Hematopoietic multipotent progenitor cell treated with erythropoietin and hydrocortisone succinate and interleukin-3 and kit ligand, for 4 days (in vitro differentiated cells): Measurements from ENCODE around the gene FKBP15.
"Not testable (repeated sequence)": the region's sequence is repeated elsewhere in the genome, so short reads cannot be mapped to it uniquely, and the experiment has no call there.

Source experiments
- DNase-seq: peaks from one replicate; pipeline ENCODE4 v3.0.0-alpha.2; 2015

FKBP15 gene, protein sequence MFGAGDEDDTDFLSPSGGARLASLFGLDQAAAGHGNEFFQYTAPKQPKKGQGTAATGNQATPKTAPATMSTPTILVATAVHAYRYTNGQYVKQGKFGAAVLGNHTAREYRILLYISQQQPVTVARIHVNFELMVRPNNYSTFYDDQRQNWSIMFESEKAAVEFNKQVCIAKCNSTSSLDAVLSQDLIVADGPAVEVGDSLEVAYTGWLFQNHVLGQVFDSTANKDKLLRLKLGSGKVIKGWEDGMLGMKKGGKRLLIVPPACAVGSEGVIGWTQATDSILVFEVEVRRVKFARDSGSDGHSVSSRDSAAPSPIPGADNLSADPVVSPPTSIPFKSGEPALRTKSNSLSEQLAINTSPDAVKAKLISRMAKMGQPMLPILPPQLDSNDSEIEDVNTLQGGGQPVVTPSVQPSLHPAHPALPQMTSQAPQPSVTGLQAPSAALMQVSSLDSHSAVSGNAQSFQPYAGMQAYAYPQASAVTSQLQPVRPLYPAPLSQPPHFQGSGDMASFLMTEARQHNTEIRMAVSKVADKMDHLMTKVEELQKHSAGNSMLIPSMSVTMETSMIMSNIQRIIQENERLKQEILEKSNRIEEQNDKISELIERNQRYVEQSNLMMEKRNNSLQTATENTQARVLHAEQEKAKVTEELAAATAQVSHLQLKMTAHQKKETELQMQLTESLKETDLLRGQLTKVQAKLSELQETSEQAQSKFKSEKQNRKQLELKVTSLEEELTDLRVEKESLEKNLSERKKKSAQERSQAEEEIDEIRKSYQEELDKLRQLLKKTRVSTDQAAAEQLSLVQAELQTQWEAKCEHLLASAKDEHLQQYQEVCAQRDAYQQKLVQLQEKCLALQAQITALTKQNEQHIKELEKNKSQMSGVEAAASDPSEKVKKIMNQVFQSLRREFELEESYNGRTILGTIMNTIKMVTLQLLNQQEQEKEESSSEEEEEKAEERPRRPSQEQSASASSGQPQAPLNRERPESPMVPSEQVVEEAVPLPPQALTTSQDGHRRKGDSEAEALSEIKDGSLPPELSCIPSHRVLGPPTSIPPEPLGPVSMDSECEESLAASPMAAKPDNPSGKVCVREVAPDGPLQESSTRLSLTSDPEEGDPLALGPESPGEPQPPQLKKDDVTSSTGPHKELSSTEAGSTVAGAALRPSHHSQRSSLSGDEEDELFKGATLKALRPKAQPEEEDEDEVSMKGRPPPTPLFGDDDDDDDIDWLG

DNA sequence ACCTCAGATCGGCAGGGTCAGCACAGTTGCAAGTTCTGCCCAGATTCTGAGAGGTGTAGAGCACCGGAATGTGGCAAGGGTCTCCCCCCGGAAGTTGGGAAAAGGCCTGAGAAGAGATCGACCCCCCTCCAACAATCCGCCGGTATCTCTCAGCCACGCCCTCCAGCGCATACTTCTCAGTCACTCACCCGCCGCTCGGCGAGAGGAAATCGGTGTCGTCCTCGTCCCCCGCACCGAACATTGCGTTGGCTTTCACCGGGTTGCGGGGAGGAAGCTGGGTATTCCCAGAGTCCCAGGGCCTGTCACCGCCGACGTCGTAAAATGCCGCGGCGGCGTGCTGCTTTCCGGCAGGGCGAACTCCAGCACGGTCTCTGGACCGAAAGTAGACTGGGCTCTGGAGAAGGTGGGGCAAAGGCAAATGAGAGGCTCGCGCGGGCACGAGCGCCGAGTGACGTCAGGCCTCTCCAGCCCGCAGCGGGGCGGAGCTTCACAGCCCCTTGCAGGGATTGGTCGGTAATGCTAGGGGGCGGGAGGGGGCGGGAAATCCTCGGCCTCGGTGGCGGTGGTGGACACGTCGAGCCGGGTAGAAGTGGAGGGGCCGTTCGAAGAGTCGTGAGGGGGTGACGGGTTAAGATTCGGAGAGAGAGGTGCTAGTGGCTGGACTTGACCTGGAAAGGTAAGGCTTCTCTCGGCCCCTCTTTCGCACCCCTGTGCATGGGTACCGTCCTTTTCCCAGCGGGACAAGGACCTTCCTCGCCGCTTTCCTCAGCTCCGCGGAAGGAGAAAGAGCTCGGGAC lies at the start of gene FKBP15, which contains the start of gene SLC31A1:
Gene FKBP15 (minus strand): TSS at position 275 of the 797 bp plus-strand sequence. CDS start 34 bp downstream, at position 241.
Gene SLC31A1 (plus strand): TSS at position 542 of the 797 bp plus-strand sequence. CDS start 34,605 bp downstream, outside the sequence.
- peak; percentile 99 for DNase-seq

DNA sequence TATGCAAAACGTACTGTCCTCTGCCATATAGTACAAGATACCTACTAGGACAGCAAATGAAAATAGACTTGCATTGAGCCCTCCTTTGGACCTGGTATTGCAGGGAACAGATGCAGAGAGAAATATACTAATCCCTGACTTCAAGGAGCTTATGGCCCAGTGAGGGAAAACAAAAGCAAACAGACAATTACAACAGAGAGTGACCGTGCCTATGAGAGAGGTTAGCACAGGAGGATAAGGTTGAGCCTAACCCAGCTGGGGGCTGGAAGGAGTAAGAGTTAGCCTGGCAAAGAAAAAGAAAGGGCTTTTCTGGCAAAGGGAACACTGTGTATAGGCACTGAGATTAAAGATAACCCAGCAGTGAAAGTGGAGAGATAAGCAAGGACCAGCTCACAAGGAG lies 48.8 kb upstream of the FKBP15 start:
- DNase-seq = no peak

- no peak for DNase-seq
These were observed 48.3 kb upstream of the FKBP15 start for GRCh38 chr9:113269355-113269754.

DNA sequence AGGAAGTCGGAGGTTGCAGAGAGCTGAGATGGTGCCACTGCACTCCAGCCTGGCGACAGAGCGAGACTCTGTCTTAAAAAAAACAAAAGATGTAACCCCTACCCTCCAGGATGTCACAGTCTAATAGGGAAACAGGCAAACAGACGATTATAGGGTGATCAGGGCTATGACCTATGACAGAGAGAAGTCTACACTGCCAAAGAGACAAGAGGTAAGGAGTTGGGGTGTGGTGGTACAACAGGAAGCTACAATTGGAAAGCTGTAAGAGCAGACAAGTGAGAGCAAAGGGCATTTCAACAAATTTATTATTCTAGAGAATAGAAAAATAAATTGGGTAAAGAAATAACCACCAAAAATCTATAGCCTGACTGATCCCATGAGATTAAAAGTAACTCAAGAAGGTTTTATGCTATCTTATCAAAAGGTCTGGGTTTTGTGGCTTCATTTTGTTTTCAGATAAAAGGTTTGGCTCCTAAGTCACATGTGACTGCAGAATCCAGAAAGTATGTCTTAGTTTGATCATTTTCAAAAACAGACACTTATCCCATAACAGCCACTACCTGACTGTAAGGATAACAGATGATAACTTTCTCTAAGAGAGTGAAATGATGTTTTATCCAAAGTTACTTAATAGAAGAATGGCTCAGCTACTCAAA lies 47.0 kb upstream of the FKBP15 start:
- peak; percentile 76 for DNase-seq

- no peak for DNase-seq
These were observed 45.1 kb upstream of the FKBP15 start for GRCh38 chr9:113266174-113266573.

GRCh38 chr9:113261917-113262671 lies 41.0 kb upstream of the FKBP15 start:
- DNase-seq = no peak

DNA sequence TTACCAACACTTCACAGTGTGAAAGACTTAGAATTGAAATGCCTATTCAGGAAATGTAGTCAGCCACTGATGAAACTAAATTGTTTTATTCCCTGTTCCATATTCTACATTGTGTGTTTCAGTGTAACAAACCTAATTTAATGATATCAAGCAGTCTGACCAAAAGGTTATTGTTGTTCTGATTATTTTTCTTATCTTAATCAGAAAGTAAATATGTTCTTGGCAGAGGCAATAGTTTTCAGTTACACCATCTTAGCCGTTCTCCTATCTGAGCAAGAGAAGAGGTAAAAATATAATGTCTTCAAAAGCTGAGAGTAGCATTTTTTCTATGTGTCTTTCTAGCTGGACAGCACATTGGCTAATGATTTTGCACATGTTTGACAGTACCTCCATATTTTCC lies 37.2 kb upstream of the FKBP15 start:
- DNase-seq = no peak

GRCh38 chr9:113257863-113258262 lies 36.8 kb upstream of the FKBP15 start:
- no peak for DNase-seq

DNA sequence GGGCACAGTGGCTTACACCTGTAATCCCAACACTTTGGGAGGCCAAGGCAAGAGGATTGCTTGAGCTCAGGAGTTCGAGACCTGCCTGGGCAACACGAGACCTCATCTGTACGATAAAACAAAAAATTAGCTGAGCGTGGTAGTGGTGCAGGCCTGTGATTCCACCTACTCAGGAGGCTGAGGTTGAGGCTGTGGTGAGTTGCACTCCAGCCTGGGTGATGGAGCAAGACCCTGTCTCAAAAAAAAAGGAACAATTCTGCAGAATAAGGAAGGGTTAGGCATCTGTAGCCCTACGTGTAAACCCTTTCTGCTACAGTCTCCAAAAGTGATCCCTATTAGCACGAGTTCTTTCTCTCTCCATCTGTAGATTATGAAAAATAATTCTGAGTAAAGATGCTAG lies 34.4 kb upstream of the FKBP15 start:
- peak; percentile 56 for DNase-seq

DNA sequence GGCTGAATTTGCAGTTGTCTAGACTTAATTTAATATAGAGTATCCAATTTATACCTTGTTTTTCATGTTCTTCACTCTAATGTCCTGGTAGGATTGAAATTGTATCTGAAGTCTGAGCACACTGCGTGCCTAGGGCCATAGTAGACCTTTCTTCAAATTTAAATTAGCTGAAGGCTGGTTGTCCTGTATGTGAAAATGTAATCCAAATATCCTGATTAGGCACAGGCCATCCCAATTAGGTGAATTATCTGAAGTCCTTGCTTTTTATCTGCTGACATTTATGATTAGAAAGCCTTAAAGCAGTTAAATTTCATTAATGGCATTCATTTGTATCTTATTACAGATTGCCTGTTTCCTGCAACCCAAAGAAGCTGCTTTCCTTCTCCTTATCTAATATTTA lies 33.9 kb upstream of the FKBP15 start:
- no peak for DNase-seq

DNA sequence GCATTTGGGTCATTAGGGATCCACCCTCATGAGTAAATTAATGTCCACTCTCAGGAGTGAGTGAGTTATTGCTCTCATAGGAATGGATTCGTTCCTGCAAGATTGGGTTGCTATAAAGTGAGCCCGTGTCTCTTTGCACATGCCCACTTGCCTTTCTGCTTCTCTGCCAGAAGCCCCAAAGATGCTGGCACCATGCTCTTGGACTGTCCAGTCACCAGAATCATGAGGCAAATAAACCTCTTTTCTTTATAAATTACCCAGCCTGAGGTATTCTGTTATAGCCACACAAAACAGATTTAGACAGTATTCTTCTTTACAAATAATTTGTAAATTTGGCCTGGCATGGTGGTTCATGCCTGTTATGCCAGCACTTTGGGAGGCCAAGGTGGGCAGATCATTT lies 29.7 kb upstream of the FKBP15 start:
- DNase-seq = no peak

DNA sequence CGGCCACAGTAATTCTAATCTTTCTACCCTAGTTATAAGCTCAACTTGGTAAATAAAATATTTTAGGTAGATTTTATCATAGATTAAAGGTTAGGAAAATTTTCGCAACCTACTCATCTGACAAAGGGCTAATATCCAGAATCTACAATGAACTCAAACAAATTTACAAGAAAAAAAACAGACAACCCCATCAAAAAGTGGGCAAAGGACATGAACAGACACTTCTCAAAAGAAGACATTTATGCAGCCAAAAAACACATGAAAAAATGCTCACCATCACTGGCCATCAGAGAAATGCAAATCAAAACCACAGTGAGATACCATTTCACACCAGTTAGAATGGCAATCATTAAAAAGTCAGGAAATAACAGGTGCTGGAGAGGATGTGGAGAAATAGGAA lies 28.6 kb upstream of the FKBP15 start:
- DNase-seq = not testable (repeated sequence)

GRCh38 chr9:113247640-113248039 lies 26.6 kb upstream of the FKBP15 start:
- no peak for DNase-seq

GRCh38 chr9:113246928-113247327 lies 25.9 kb upstream of the FKBP15 start:
- no peak for DNase-seq

GRCh38 chr9:113245894-113246293 lies 24.8 kb upstream of the FKBP15 start:
- no peak for DNase-seq

DNA sequence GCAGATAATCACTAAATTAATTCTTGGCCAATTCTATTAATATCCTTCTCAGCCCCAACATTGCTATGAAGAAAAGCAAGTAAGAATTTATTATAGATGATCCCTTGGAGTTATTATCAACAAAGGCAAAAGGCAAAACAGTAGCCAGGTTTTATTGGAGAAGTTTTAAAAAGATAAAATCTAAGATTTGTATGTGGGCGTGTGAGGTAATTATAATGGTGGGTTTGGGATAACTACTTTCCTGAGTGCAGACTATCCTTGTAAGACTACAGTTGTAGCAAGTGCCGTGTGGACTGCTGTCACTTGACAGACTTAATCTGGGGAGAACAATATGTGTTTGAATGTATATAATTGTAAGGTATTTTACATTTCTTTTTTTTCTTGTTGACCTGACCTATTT lies 23.5 kb upstream of the FKBP15 start:
- DNase-seq = no peak

GRCh38 chr9:113241161-113241560 lies 20.1 kb upstream of the FKBP15 start:
- no peak for DNase-seq

DNA sequence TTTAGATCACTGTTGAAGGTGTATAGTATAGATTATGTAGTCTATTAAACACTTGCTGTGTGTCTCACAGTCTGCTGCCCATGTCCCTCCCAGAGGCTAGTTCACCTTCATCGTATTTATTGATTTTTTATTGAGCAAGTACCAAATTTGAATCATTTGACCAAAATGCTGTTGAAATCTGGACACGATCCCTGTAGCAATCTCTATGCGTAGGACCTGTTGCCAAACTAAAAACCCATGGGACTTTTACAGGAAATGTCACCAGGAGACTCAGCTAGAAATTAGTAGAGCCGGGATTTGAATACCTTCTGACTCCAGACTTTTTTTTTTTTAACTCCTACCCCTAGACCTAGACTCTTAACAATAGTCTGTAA lies 17.8 kb upstream of the FKBP15 start:
- DNase-seq = no peak

DNA sequence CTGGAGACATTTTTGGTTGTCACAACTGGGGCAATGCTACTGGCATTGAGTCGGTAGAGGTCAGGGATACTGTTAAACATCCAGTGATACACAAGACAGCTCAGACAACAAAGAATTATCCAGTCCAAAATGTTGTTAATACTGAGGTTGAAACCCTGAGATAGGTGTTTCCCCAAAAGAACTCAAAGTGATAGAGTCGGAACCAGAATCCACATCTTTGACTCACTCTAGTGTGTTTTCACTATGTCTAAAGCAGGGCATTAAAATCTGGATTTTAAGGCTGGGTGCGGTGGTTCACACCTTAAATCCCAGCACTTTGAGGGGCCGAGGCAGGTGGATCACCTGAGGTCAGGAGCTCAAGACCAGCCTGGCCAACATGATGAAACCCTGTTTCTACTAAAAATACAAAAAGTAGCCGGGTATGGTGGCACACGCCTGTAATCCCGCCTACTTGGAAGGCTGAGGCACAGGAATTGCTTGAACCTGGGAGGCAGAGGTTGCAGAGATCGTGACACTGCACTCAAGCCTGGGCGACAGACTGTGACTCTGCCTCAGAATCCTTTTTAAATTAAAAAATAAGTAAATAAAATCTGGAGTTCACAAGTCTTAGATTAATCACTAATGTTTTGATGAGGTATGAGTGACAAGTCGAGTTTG lies 17.3 kb upstream of the FKBP15 start:
- no peak for DNase-seq

- no peak for DNase-seq
These were observed 15.9 kb upstream of the FKBP15 start for GRCh38 chr9:113237026-113237425.
